IMR-90 (cell line): ENCODE results near the gene ADD1. TPM values are rescaled to one million over a fixed set of nuclear protein-coding genes. Genes with fewer than 3 reads are reported as not detected.

Experiments used
- ATAC-seq: fragments of 200-7000 bp; cut with Tn5 transposase; 2 replicates; pipeline ENCODE4 v1.9.1; 2020; ENCODE audit warnings: low read depth, mild to moderate bottlenecking, moderate library complexity
- BruUV-seq: library from RNA; stranded (reverse); fragments of 400-500 nt; replicated peaks from 2 replicates; lab custom pipeline; 2021; lab: Mats Ljungman, UMichigan
- CTCF ChIA-PET: fragments of 300-600 bp; formaldehyde crosslinking; extraction: SDS; loops from one replicate; lab custom pipeline; 2021; ENCODE audit warnings: antibody characterized with exemption; lab: Yijun Ruan, JAX
- POLR2A ChIA-PET: fragments of 300-600 bp; sonication (Branson Sonifier 250); formaldehyde crosslinking; loops from one replicate; lab custom pipeline; 2022; ENCODE audit warnings: antibody characterized with exemption; ENCODE audit not compliant: unreplicated experiment; lab: Charles Lee
- DNase-seq: peaks from one replicate; pipeline ENCODE4 v3.0.0; 2013
- H2AFZ ChIP-seq: replicated peaks from 2 replicates; pipeline ENCODE3; 2013; ENCODE audit warnings: low read length, mild to moderate bottlenecking; ENCODE audit not compliant: poor library complexity
- H2AK5ac ChIP-seq: 2 replicates; pipeline ENCODE4 v1.6.1; 2013; ENCODE audit warnings: low read depth, low read length, inconsistent platforms
- H2AK9ac ChIP-seq: replicated peaks from 2 replicates; pipeline ENCODE3; 2013; ENCODE audit warnings: mild to moderate bottlenecking, low read depth, low read length, moderate library complexity; ENCODE audit not compliant: poor library complexity
- H2BK120ac ChIP-seq: 2 replicates; pipeline ENCODE4 v1.6.1; 2013; ENCODE audit warnings: low read depth, low read length, inconsistent platforms
- H2BK15ac ChIP-seq: 3 replicates; pipeline ENCODE4 v1.6.1; 2013; ENCODE audit warnings: low read depth, low read length, inconsistent platforms
- H2BK20ac ChIP-seq: 2 replicates; pipeline ENCODE4 v1.6.1; 2013; ENCODE audit warnings: low read depth, mild to moderate bottlenecking, inconsistent platforms, low read length, moderate library complexity
- H2BK5ac ChIP-seq: 2 replicates; pipeline ENCODE4 v1.6.1; 2013; ENCODE audit warnings: mild to moderate bottlenecking, low read depth, low read length, inconsistent platforms; ENCODE audit not compliant: poor library complexity, severe bottlenecking
- H3K14ac ChIP-seq: replicated peaks from 2 replicates; pipeline ENCODE4 v1.6.1; 2013; ENCODE audit warnings: low read depth, low read length, inconsistent platforms
- H3K18ac ChIP-seq: 2 replicates; pipeline ENCODE4 v1.6.1; 2013; ENCODE audit warnings: low read depth, low read length, control low read depth
- H3K23ac ChIP-seq: 2 replicates; pipeline ENCODE4 v1.6.1; 2013; ENCODE audit warnings: low read depth, low read length, inconsistent platforms
- H3K27ac ChIP-seq: 2 replicates; pipeline ENCODE4 v1.5.1; 2013; ENCODE audit warnings: mild to moderate bottlenecking, control low read depth, low read length; ENCODE audit not compliant: insufficient read depth
- H3K27me3 ChIP-seq: 2 replicates; pipeline ENCODE4 v1.6.1; 2013; ENCODE audit warnings: low read length; ENCODE audit not compliant: control insufficient read depth, insufficient read depth
- H3K36me3 ChIP-seq: 2 replicates; pipeline ENCODE4 v1.6.1; 2013; ENCODE audit warnings: low read length, mixed read lengths; ENCODE audit not compliant: control insufficient read depth, insufficient read depth
- H3K4ac ChIP-seq: 2 replicates; pipeline ENCODE4 v1.6.1; 2013; ENCODE audit warnings: low read depth, low read length, inconsistent platforms
- H3K4me1 ChIP-seq: 2 replicates; pipeline ENCODE4 v1.6.1; 2013; ENCODE audit warnings: low read length, mixed read lengths; ENCODE audit not compliant: control insufficient read depth, insufficient read depth
- H3K4me2 ChIP-seq: 2 replicates; pipeline ENCODE4 v1.6.1; 2013; ENCODE audit warnings: low read depth, mild to moderate bottlenecking, control low read depth, low read length, moderate library complexity
- H3K4me3 ChIP-seq: 2 replicates; pipeline ENCODE4 v1.5.1; 2013; ENCODE audit warnings: low read depth, mild to moderate bottlenecking, control low read depth, low read length, moderate library complexity; ENCODE audit not compliant: insufficient read depth
- H3K56ac ChIP-seq: 2 replicates; pipeline ENCODE4 v1.6.1; 2013; ENCODE audit warnings: low read length, inconsistent platforms; ENCODE audit not compliant: insufficient read depth; ENCODE audit errors: extremely low read depth
- H3K79me1 ChIP-seq, 2 experiments: 2 replicates each; pipeline ENCODE4 v1.6.1; 2013; ENCODE audit warnings: low read length in 2 of 2, inconsistent platforms in 1 of 2, low read depth in 1 of 2
- H3K9ac ChIP-seq: 2 replicates; pipeline ENCODE4 v1.6.1; 2013; ENCODE audit warnings: low read depth, low read length, control low read depth
- H3K9me1 ChIP-seq: 2 replicates; pipeline ENCODE4 v1.6.1; 2013; ENCODE audit warnings: low read length, inconsistent platforms; ENCODE audit not compliant: insufficient read depth
- H3K9me3 ChIP-seq: 2 replicates; pipeline ENCODE4 v1.6.1; 2013; ENCODE audit warnings: low read length; ENCODE audit not compliant: control insufficient read depth, insufficient read depth
- H4K20me1 ChIP-seq: 2 replicates; pipeline ENCODE4 v1.6.1; 2013; ENCODE audit warnings: low read length, inconsistent platforms; ENCODE audit not compliant: insufficient read depth
- H4K5ac ChIP-seq: 2 replicates; pipeline ENCODE4 v1.6.1; 2013; ENCODE audit warnings: mild to moderate bottlenecking, low read depth, low read length, control low read depth
- H4K8ac ChIP-seq, 2 experiments: 2 replicates each; pipeline ENCODE4 v1.6.1; 2013; ENCODE audit warnings: low read depth in 2 of 2, low read length in 2 of 2, control low read depth in 1 of 2, inconsistent platforms in 1 of 2
- H4K91ac ChIP-seq: 2 replicates; pipeline ENCODE4 v1.6.1; 2013; ENCODE audit warnings: low read depth, low read length, inconsistent platforms; ENCODE audit not compliant: insufficient read depth
- BHLHE40 ChIP-seq: fragments of 150-350 bp; IDR thresholded peaks from 2 replicates; pipeline ENCODE4 v1.6.1; 2016; ENCODE audit warnings: mild to moderate bottlenecking, low read depth, low read length
- CEBPB ChIP-seq: IDR thresholded peaks from 2 replicates; pipeline ENCODE4 v1.6.1; 2012; ENCODE audit warnings: low read depth, low read length, improper control_type of control experiment
- CHD1 ChIP-seq: IDR thresholded peaks from 2 replicates; pipeline ENCODE4 v1.6.1; 2012; ENCODE audit warnings: low read depth, low read length, improper control_type of control experiment
- CTCF ChIP-seq: conservative IDR thresholded peaks from 2 replicates; pipeline ENCODE4 v1.5.1; 2012; ENCODE audit warnings: mild to moderate bottlenecking, low read depth, low read length, improper control_type of control experiment
- ELK1 ChIP-seq: fragments of 150-350 bp; IDR thresholded peaks from 2 replicates; pipeline ENCODE4 v1.6.1; 2016; ENCODE audit warnings: low read depth, mild to moderate bottlenecking, low read length, moderate library complexity, borderline replicate concordance
- FOS ChIP-seq: fragments of 150-350 bp; IDR thresholded peaks from 2 replicates; pipeline ENCODE4 v1.6.1; 2016; ENCODE audit warnings: low read depth, low read length
- MAZ ChIP-seq: IDR thresholded peaks from 2 replicates; pipeline ENCODE4 v1.6.1; 2012; ENCODE audit warnings: low read depth, mild to moderate bottlenecking, low read length, improper control_type of control experiment, moderate library complexity, borderline replicate concordance
- MXI1 ChIP-seq: IDR thresholded peaks from 2 replicates; pipeline ENCODE4 v1.6.1; 2012; ENCODE audit warnings: low read depth, mild to moderate bottlenecking, low read length, moderate library complexity, borderline replicate concordance
- POLR2A ChIP-seq: IDR thresholded peaks from 2 replicates; pipeline ENCODE4 v1.6.1; 2012; ENCODE audit warnings: mild to moderate bottlenecking, low read depth, low read length
- RAD21 ChIP-seq: IDR thresholded peaks from 2 replicates; pipeline ENCODE4 v1.6.1; 2012; ENCODE audit warnings: low read length, improper control_type of control experiment
- RCOR1 ChIP-seq: IDR thresholded peaks from 2 replicates; pipeline ENCODE4 v1.6.1; 2012; ENCODE audit warnings: mild to moderate bottlenecking, low read length, improper control_type of control experiment; ENCODE audit not compliant: insufficient replicate concordance
- RFX5 ChIP-seq: IDR thresholded peaks from 2 replicates; pipeline ENCODE4 v1.8.0; 2012; ENCODE audit warnings: low read depth, mild to moderate bottlenecking, low read length, moderate library complexity
- SMC3 ChIP-seq: fragments of 150-350 bp; IDR thresholded peaks from 2 replicates; pipeline ENCODE4 v1.6.1; 2016; ENCODE audit warnings: low read depth, mild to moderate bottlenecking, antibody characterized with exemption, low read length, moderate library complexity
- USF2 ChIP-seq: fragments of 150-350 bp; IDR thresholded peaks from 2 replicates; pipeline ENCODE4 v1.6.1; 2017; ENCODE audit warnings: mild to moderate bottlenecking, antibody characterized with exemption, low read length, low read depth
- WGBS, 2 experiments: methylation state at CpG; one replicate each; pipeline versions ENCODE4 v1.1.5 to v1.1.7; 2013; ENCODE audit warnings: missing lambda C conversion rate in 2 of 2; ENCODE audit not compliant: insufficient read length in 1 of 2; ENCODE audit errors: extremely low coverage in 2 of 2; 5-methylcytosine and 5-hydroxymethylcytosine counted together
- dilution Hi-C: fragments of 300-500 bp; cut with HindIII; formaldehyde crosslinking; loops from one replicate; pipeline ENCODE4 v1.14.3; 2018; ENCODE audit warnings: low sequenced_read_pairs; ENCODE audit not compliant: unreplicated experiment
- in situ Hi-C: fragments of 300-500 bp; cut with MboI; formaldehyde crosslinking; loops from 3 replicates; pipeline ENCODE4 v1.14.3; 2019; ENCODE audit warnings: low sequenced_read_pairs, inconsistent platforms, mixed read lengths
- intact Hi-C: fragments of 100-400 bp; cut with micrococcal nuclease; formaldehyde crosslinking; loops from 2 replicates; pipeline ENCODE4 v1.10.0; 2022
- polyA plus RNA-seq, 3 experiments: library from polyadenylated mRNA; depleted of rRNA; stranded (reverse); fragments of >200 nt; gene quantifications; 2 replicates each; pipeline ENCODE4 v1.2.3, GENCODE V29; 2012; ENCODE audit warnings: low replicate concordance in 1 of 3
- total RNA-seq: library from RNA; depleted of rRNA; stranded (reverse); fragments of >200 nt; gene quantifications from 2 replicates; pipeline ENCODE4 v1.2.3, GENCODE V29; 2012

ADD1 gene
- total and polyA plus RNA-seq, 2 of the 4 experiments (the other 2 are of a cell fraction): 122 to 215 TPM

GRCh38 chr4:2871911-2872310 is 28.3 kb downstream of the ADD1 start:
- peaks cover 32 to 78% of the 10 kb centered on the region in 2 experiments for H3K79me1 ChIP-seq
- H3K4me2 ChIP-seq: no peak overlapping the region
- H2BK120ac ChIP-seq: no peak overlapping the region
- ChIA-PET CTCF (no interaction called here), POLR2A (interaction anchor here (0.6 kb wide), 1 partner anchor 107 kb away, joined by 4 read pairs; no protein-coding TSS in a partner anchor)
- no peak overlapping the region for H2BK15ac ChIP-seq
- WGBS, 2 experiments: no CpG with 5 or more reads among the region's 2 CpGs
- intact Hi-C loops (no loop called here), in situ Hi-C loops (no loop called here), dilution Hi-C loops (no loop called here)
- DNase-seq (no peak), ATAC-seq (no peak)
- peaks cover 4% of the 10 kb centered on the region; the same call in 1 of the 2 replicates for H3K36me3 ChIP-seq
- H4K20me1 ChIP-seq: peaks cover 68% of the 10 kb centered on the region
- H2AK5ac ChIP-seq: no peak overlapping the region
- H3K18ac ChIP-seq: no peak overlapping the region
- no peak overlapping the region for H4K5ac ChIP-seq
- H2BK20ac ChIP-seq: no peak overlapping the region
- no peak overlapping the region for H2AFZ ChIP-seq
- H3K4me1 ChIP-seq: peaks cover 19% of the 10 kb centered on the region
- no TSS peak for BruUV-seq
- H3K4me3 ChIP-seq: no peak overlapping the region
- H3K23ac ChIP-seq: peak overlapping the region; percentile 55; the same call in 1 of the 2 replicates
- no peak overlapping the region for H2AK9ac ChIP-seq
- no peaks in the 10 kb centered on the region for H3K27me3 ChIP-seq
- H3K4ac ChIP-seq: no peak overlapping the region
- H3K56ac ChIP-seq: no peak overlapping the region
- TF ChIP-seq CEBPB: no peak
- no peak for TF ChIP-seq RFX5
- no peak for TF ChIP-seq CHD1
- no peak for TF ChIP-seq CTCF
- no peak for TF ChIP-seq RAD21
- TF ChIP-seq POLR2A: no peak
- TF ChIP-seq BHLHE40: no peak
- no peak for TF ChIP-seq USF2
- no peak for TF ChIP-seq MXI1
- TF ChIP-seq SMC3: no peak
- TF ChIP-seq ELK1: no peak
- no peak for TF ChIP-seq FOS
- no peak for TF ChIP-seq MAZ
- no peak for TF ChIP-seq RCOR1
- peaks cover 37% of the 10 kb centered on the region for H3K9me1 ChIP-seq
- no peak overlapping the region for H3K9ac ChIP-seq
- H3K14ac ChIP-seq: peak overlapping the region; percentile 47; the same call in 1 of the 2 replicates
- H2BK5ac ChIP-seq: no peak overlapping the region
- no peak overlapping the region for H3K27ac ChIP-seq
- H4K91ac ChIP-seq: no peak overlapping the region
- no peak overlapping the region for H4K8ac ChIP-seq
- H3K9me3 ChIP-seq: no peaks in the 10 kb centered on the region
